OCI-LY7 (cell line): ENCODE results near the gene GNG7.
"Not testable (repeated sequence)": the region's sequence is repeated elsewhere in the genome, so short reads cannot be mapped to it uniquely, and the experiment has no call there.

Experiments used
- EZH2phosphoT487 ChIP-seq: fragments of 200-600 bp; sonication (generic); IDR thresholded peaks from 2 replicates; pipeline ENCODE4 v1.6.1; 2018; ENCODE audit warnings: low read depth, borderline replicate concordance, mild to moderate bottlenecking, mixed run types, antibody characterized with exemption, low read length, moderate library complexity, mixed read lengths
- TF ChIP-seq, protein P1 (sequence below): fragments of 200-600 bp; sonication (generic); conservative IDR thresholded peaks from 2 replicates; pipeline ENCODE4 v1.5.1; 2014; ENCODE audit warnings: mild to moderate bottlenecking, antibody characterized with exemption, low read length, moderate library complexity, mixed read lengths

- TF ChIP-seq, protein P1, sequence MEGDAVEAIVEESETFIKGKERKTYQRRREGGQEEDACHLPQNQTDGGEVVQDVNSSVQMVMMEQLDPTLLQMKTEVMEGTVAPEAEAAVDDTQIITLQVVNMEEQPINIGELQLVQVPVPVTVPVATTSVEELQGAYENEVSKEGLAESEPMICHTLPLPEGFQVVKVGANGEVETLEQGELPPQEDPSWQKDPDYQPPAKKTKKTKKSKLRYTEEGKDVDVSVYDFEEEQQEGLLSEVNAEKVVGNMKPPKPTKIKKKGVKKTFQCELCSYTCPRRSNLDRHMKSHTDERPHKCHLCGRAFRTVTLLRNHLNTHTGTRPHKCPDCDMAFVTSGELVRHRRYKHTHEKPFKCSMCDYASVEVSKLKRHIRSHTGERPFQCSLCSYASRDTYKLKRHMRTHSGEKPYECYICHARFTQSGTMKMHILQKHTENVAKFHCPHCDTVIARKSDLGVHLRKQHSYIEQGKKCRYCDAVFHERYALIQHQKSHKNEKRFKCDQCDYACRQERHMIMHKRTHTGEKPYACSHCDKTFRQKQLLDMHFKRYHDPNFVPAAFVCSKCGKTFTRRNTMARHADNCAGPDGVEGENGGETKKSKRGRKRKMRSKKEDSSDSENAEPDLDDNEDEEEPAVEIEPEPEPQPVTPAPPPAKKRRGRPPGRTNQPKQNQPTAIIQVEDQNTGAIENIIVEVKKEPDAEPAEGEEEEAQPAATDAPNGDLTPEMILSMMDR: not testable (repeated sequence)
- TF ChIP-seq EZH2phosphoT487: not testable (repeated sequence)
These were observed 122.1 kb downstream of the GNG7 start for GRCh38 chr19:2580396-2580795.
